ENCODE measurements around the gene ASPSCR1.

GRCh38 chr17:81977211-81977808, at the start of gene ASPSCR1:
- TF ChIP-seq, protein P1, sequence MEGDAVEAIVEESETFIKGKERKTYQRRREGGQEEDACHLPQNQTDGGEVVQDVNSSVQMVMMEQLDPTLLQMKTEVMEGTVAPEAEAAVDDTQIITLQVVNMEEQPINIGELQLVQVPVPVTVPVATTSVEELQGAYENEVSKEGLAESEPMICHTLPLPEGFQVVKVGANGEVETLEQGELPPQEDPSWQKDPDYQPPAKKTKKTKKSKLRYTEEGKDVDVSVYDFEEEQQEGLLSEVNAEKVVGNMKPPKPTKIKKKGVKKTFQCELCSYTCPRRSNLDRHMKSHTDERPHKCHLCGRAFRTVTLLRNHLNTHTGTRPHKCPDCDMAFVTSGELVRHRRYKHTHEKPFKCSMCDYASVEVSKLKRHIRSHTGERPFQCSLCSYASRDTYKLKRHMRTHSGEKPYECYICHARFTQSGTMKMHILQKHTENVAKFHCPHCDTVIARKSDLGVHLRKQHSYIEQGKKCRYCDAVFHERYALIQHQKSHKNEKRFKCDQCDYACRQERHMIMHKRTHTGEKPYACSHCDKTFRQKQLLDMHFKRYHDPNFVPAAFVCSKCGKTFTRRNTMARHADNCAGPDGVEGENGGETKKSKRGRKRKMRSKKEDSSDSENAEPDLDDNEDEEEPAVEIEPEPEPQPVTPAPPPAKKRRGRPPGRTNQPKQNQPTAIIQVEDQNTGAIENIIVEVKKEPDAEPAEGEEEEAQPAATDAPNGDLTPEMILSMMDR (IDR thresholded peaks at IDR 0.05) = peak in 1 of 7 experiments; percentile 17
- peak; percentile 79 to 89 (median 83) for TF ChIP-seq POLR2A (IDR thresholded peaks at IDR 0.05)

Data from body of pancreas (tissue), 4 donors.